T-cell (primary cell): ENCODE measurements around the gene PCDHGB5. TPM values are rescaled to one million over a fixed set of nuclear protein-coding genes. Genes with fewer than 3 reads are reported as not detected.
A peak's percentile ranks its signal among the peaks of the same experiment; 100 is the strongest.
"Not testable (repeated sequence)": the region's sequence is repeated elsewhere in the genome, so short reads cannot be mapped to it uniquely, and the experiment has no call there.

ENCODE experiments used
- ATAC-seq, 4 experiments: fragments of 200-7000 bp in 3 of 4; fragments of 150-1000 bp in 1 of 4; cut with Tn5 transposase; replicated peaks in 1 of 4; 1 replicate in 3 of 4; 2 replicates in 1 of 4; pipeline ENCODE4 v1.10.0; 2021; ENCODE audit warnings: moderate library complexity in 3 of 4, mild to moderate bottlenecking in 2 of 4, moderate number of reproducible peaks in 1 of 4
- CTCF ChIA-PET, 2 donors: fragments of 300-600 bp; sonication (Branson Sonifier 250); formaldehyde crosslinking; loops; one replicate each; lab custom pipeline; 2022; ENCODE audit warnings: antibody characterized with exemption in 2 of 2; lab: Charles Lee
- POLR2A ChIA-PET, 2 donors: fragments of 300-600 bp; sonication (Branson Sonifier 250); formaldehyde crosslinking; loops; one replicate each; lab custom pipeline; 2022; ENCODE audit warnings: antibody characterized with exemption in 2 of 2; lab: Charles Lee
- DNase-seq, 35 experiments: peaks; one replicate each; pipeline versions ENCODE4 v3.0.0 to v3.0.0-alpha.2; 2013 to 2023
- H3K27ac ChIP-seq: one replicate; pipeline ENCODE4 v1.5.1; 2013; ENCODE audit warnings: low read length
- H3K27me3 ChIP-seq, 2 experiments: replicated peaks in 1 of 2; 1 replicate in 1 of 2; 2 replicates in 1 of 2; pipeline versions ENCODE4 v1.6.1 to v1.7.0; 2013; ENCODE audit warnings: low read length in 1 of 2, mixed read lengths in 1 of 2; ENCODE audit not compliant: control insufficient read depth in 2 of 2, insufficient read depth in 2 of 2; ENCODE audit errors: extremely low read depth in 1 of 2
- H3K36me3 ChIP-seq, 2 donors: 1 replicate in 1 of 2; 2 replicates in 1 of 2; pipeline versions ENCODE4 v1.6.1 to v1.7.0; 2013; ENCODE audit warnings: low read length in 1 of 2; ENCODE audit not compliant: control insufficient read depth in 2 of 2, insufficient read depth in 1 of 2; ENCODE audit errors: extremely low read depth in 1 of 2
- H3K4me1 ChIP-seq, 2 experiments: 1 replicate in 1 of 2; 2 replicates in 1 of 2; pipeline versions ENCODE4 v1.6.1 to v1.7.0; 2013; ENCODE audit warnings: low read length in 2 of 2, mixed read lengths in 1 of 2; ENCODE audit not compliant: insufficient read depth in 2 of 2, control insufficient read depth in 1 of 2; ENCODE audit errors: extremely low read depth in 1 of 2
- H3K4me3 ChIP-seq, 2 donors: 1 replicate in 1 of 2; 2 replicates in 1 of 2; pipeline versions ENCODE4 v1.5.1 to v1.7.0; 2013; ENCODE audit warnings: mild to moderate bottlenecking in 2 of 2, low read length in 1 of 2, moderate library complexity in 1 of 2; ENCODE audit not compliant: control insufficient read depth in 1 of 2; ENCODE audit errors: extremely low read depth in 1 of 2
- H3K9me3 ChIP-seq: 2 replicates; pipeline ENCODE4 v1.7.0; 2013
- H3K27ac Mint-ChIP-seq, 2 donors: one replicate each; pipeline ENCODE4 v1.8.0; 2020 to 2021; ENCODE audit warnings: mild to moderate bottlenecking in 2 of 2, mixed read lengths in 2 of 2
- H3K27me3 Mint-ChIP-seq, 2 donors: one replicate each; pipeline ENCODE4 v1.8.0; 2021 to 2022; ENCODE audit warnings: mixed read lengths in 2 of 2
- H3K36me3 Mint-ChIP-seq: one replicate; pipeline ENCODE4 v1.8.0; 2021; ENCODE audit warnings: mixed read lengths
- H3K4me1 Mint-ChIP-seq, 3 donors: one replicate each; pipeline ENCODE4 v1.8.0; 2020 to 2022; ENCODE audit warnings: mixed read lengths in 3 of 3, mild to moderate bottlenecking in 1 of 3
- H3K4me3 Mint-ChIP-seq, 3 donors: one replicate each; pipeline ENCODE4 v1.8.0; 2020 to 2022; ENCODE audit warnings: mild to moderate bottlenecking in 3 of 3, mixed read lengths in 3 of 3, moderate library complexity in 3 of 3
- H3K9me3 Mint-ChIP-seq, 3 donors: one replicate each; pipeline ENCODE4 v1.8.0; 2020 to 2022; ENCODE audit warnings: mixed read lengths in 3 of 3
- WGBS: methylation state at CpG from one replicate; pipeline ENCODE4 v1.1.5; 2013; ENCODE audit warnings: missing lambda C conversion rate; ENCODE audit not compliant: insufficient coverage; 5-methylcytosine and 5-hydroxymethylcytosine counted together
- total RNA-seq, 35 experiments: library from RNA in 6 of 35; stranded (reverse) in 6 of 35; fragments of 120-200 nt in 1 of 35; gene quantifications; one replicate each; pipeline versions ENCODE4 v1.2.1 to v1.2.4 and lab custom pipeline; 2013 to 2026

The PCDHGB5 gene
- total RNA-seq, 5 donors from 2014 or later (not counting 1 experiment from before 2014, with no cell fraction given), result 0.26 to 0.96 (median 0.39) TPM

DNA sequence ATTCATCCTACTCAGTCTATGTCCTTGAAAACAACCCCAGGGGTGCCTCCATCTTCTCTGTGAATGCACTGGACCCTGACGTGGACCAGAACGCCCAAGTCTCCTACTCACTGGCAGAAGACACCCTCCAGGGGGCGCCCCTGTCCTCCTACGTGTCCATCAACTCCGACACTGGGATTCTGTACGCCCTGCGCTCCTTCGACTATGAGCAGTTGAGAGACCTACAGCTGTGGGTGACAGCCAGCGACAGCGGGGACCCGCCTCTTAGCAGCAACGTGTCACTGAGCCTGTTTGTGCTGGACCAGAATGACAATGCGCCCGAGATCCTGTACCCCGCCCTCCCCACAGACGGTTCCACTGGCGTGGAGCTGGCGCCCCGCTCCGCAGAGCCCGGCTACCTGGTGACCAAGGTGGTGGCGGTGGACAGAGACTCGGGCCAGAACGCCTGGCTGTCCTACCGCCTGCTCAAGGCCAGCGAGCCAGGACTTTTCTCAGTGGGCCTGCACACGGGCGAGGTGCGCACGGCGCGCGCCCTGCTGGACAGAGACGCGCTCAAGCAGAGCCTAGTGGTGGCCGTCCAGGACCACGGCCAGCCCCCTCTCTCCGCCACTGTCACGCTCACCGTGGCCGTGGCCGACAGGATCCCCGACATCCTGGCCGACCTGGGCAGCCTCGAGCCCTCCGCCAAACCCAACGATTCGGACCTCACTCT lies 22.1 kb upstream of the PCDHGB5 start:
- H3K36me3 ChIP-seq, ATAC-seq, POLR2A ChIA-PET, CTCF ChIA-PET, H3K4me1 Mint-ChIP-seq, H3K4me1 ChIP-seq, H3K36me3 Mint-ChIP-seq, H3K4me3 Mint-ChIP-seq, H3K27ac ChIP-seq, H3K4me3 ChIP-seq, H3K27ac Mint-ChIP-seq, DNase-seq: not testable (repeated sequence)
- Histone ChIP-seq H3K27me3 (peaks cover 17 to 59% of the 10 kb centered on the region in 2 experiments), H3K9me3 (peaks cover 11% of the 10 kb centered on the region)
- peaks cover 49 to 67% of the 10 kb centered on the region in 2 donors for H3K27me3 Mint-ChIP-seq
- peaks cover 5 to 29% (median 29%) of the 10 kb centered on the region in 3 donors for H3K9me3 Mint-ChIP-seq
- WGBS, result 57% methylated on average over 29 of the region's 48 CpGs

GRCh38 chr5:141382469-141383294 lies 15.1 kb upstream of the PCDHGB5 start, which contains the start of gene PCDHGA7:
Gene PCDHGA7 (plus strand): TSS chr5:141382742. CDS start chr5:141382900, 158 bp downstream.
- peaks cover 9% of the 10 kb centered on the region for H3K9me3 ChIP-seq
- H3K36me3 Mint-ChIP-seq, result peaks cover 10% of the 10 kb centered on the region
- H3K4me3 Mint-ChIP-seq, result peak within 1 kb of the TSS; percentile 47 to 62 (median 60)
- H3K4me1 Mint-ChIP-seq, result peaks cover 0 to 6% (median 0%) of the 10 kb centered on the region in 3 donors
- peaks cover 67 to 77% of the 10 kb centered on the region in 2 donors for H3K27me3 Mint-ChIP-seq
- CTCF ChIA-PET, result no interaction called here
- H3K27ac Mint-ChIP-seq, result no peak within 1 kb of the TSS
- peak within 1 kb of the TSS in 1 of 2 donors; percentile 57 for H3K4me3 ChIP-seq
- no peak for DNase-seq
- no peaks in the 10 kb centered on the region for H3K4me1 ChIP-seq
- no peaks in the 10 kb centered on the region for H3K36me3 ChIP-seq
- WGBS, result 18% methylated on average over 30 of the region's 37 CpGs
- peaks cover 15 to 40% of the 10 kb centered on the region in 2 experiments for H3K27me3 ChIP-seq
- no peak within 1 kb of the TSS for H3K27ac ChIP-seq
- H3K9me3 Mint-ChIP-seq, result peaks cover 0 to 38% (median 29%) of the 10 kb centered on the region in 3 donors
- POLR2A ChIA-PET, result no interaction called here
- peak in 1 of 4 experiments; percentile 13 for ATAC-seq

GRCh38 chr5:141383345-141383744 lies 14.4 kb upstream of the PCDHGB5 start:
- ATAC-seq (no peak), DNase-seq (no peak)
- Mint-ChIP-seq H3K36me3 (peaks cover 10% of the 10 kb centered on the region), H3K9me3 (peaks cover under 1 to 39% (median 32%) of the 10 kb centered on the region in 3 donors), H3K4me3 (no peak overlapping the region), H3K27ac (no peak overlapping the region), H3K4me1 (peaks cover 0 to 6% (median 0%) of the 10 kb centered on the region in 3 donors), H3K27me3 (peaks cover 69 to 79% of the 10 kb centered on the region in 2 donors)
- peaks cover 11% of the 10 kb centered on the region for H3K9me3 ChIP-seq
- no peaks in the 10 kb centered on the region for H3K4me1 ChIP-seq
- no peak overlapping the region for H3K27ac ChIP-seq
- WGBS, result 38% methylated on average over 12 of the region's 21 CpGs
- peaks cover 17 to 37% of the 10 kb centered on the region in 2 experiments for H3K27me3 ChIP-seq
- H3K4me3 ChIP-seq, result no peak overlapping the region
- no peaks in the 10 kb centered on the region for H3K36me3 ChIP-seq
- POLR2A ChIA-PET, result no interaction called here
- CTCF ChIA-PET, result no interaction called here

DNA sequence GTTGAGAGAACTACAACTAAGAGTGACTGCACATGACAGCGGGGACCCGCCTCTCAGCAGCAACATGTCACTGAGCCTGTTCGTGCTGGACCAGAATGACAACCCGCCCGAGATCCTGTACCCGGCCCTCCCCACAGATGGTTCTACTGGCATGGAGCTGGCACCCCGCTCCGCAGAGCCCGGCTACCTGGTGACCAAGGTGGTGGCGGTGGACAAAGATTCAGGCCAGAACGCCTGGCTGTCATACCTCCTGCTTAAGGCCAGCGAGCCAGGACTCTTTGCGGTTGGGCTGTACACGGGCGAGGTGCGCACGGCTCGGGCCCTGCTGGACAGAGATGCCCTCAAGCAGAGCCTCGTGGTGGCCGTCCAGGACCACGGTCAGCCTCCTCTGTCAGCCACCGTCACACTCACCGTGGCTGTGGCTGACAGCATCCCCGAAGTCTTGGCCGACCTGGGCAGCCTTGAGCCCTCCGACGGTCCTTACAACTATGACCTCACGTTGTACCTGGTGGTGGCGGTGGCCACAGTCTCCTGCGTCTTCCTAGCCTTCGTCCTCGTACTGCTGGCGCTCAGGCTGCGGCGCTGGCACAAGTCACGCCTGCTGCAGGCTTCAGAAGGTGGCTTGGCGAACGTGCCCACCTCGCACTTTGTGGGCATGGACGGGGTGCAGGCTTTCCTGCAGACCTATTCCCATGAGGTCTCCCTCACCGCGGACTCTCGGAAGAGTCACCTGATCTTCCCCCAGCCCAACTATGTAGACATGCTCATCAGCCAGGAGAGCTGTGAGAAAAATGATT lies 13.1 kb upstream of the PCDHGB5 start:
- no peak overlapping the region for H3K4me3 ChIP-seq
- H3K27me3 ChIP-seq, result peaks cover 17 to 49% of the 10 kb centered on the region in 2 experiments
- H3K27ac ChIP-seq, result no peak overlapping the region
- ChIA-PET CTCF (no interaction called here), POLR2A (no interaction called here)
- H3K27me3 Mint-ChIP-seq, result peaks cover 71 to 80% of the 10 kb centered on the region in 2 donors
- peaks cover 0 to 6% (median 0%) of the 10 kb centered on the region in 3 donors for H3K4me1 Mint-ChIP-seq
- peaks cover 7% of the 10 kb centered on the region for H3K36me3 Mint-ChIP-seq
- ATAC-seq, result no peak
- H3K9me3 Mint-ChIP-seq, result peaks cover 4 to 37% (median 31%) of the 10 kb centered on the region in 3 donors
- H3K36me3 ChIP-seq, result no peaks in the 10 kb centered on the region
- H3K4me1 ChIP-seq, result no peaks in the 10 kb centered on the region
- peaks cover 9% of the 10 kb centered on the region for H3K9me3 ChIP-seq
- H3K27ac Mint-ChIP-seq, result no peak overlapping the region
- whole genome bisulfite sequencing, result 55% methylated on average over 43 of the region's 43 CpGs
- no peak for DNase-seq
- no peak overlapping the region for H3K4me3 Mint-ChIP-seq

- DNase-seq (peak in 4 of 35 experiments; percentile 9 to 14 (median 12)), ATAC-seq (peak in 3 of 4 experiments; percentile 58 to 77 (median 72))
- H3K4me3 Mint-ChIP-seq, result peak within 1 kb of the TSS in 2 of 3 donors; percentile 17 to 25
- H3K27me3 Mint-ChIP-seq, result peaks cover 73 to 80% of the 10 kb centered on the region in 2 donors
- 42% methylated on average over 11 of the region's 40 CpGs for WGBS
- H3K4me1 ChIP-seq, H3K4me1 Mint-ChIP-seq, POLR2A ChIA-PET, H3K36me3 ChIP-seq, H3K9me3 ChIP-seq, H3K27ac ChIP-seq, H3K27ac Mint-ChIP-seq: not testable (repeated sequence)
- peaks cover 8 to 47% (median 29%) of the 10 kb centered on the region in 3 donors for H3K9me3 Mint-ChIP-seq
- CTCF ChIA-PET, result interaction anchor here in 1 of 2 donors (0.6 kb wide), 1 partner anchor 173 kb away, joined by 3 read pairs; no protein-coding TSS in a partner anchor
- Histone ChIP-seq H3K4me3 (peak within 1 kb of the TSS in 1 of 2 donors; percentile 17), H3K27me3 (peaks cover 22 to 50% of the 10 kb centered on the region in 2 experiments)
- H3K36me3 Mint-ChIP-seq, result peaks cover 13% of the 10 kb centered on the region
Observed at GRCh38 chr5:141387557-141388311, 10.0 kb upstream of the PCDHGB5 start, which contains the start of gene PCDHGB4. Gene PCDHGB4 (plus strand): TSS chr5:141387698. CDS start chr5:141387885, 187 bp downstream.
